22Rv1 (cell line): ENCODE data around the gene LCMT1.
"Not testable (repeated sequence)": the region's sequence is repeated elsewhere in the genome, so short reads cannot be mapped to it uniquely, and the experiment has no call there.

Experiments
- H3K27ac ChIP-seq: fragments of 450-650 bp; 2 replicates; pipeline ENCODE4 v1.5.1; 2017
- CTCF ChIP-seq: fragments of 450-650 bp; IDR thresholded peaks from 2 replicates; pipeline ENCODE4 v1.5.1; 2017; ENCODE audit warnings: mild to moderate bottlenecking
- ZFX ChIP-seq: fragments of 450-650 bp; IDR thresholded peaks from 2 replicates; pipeline ENCODE4 v1.6.1; 2017; ENCODE audit warnings: antibody characterized with exemption, borderline replicate concordance

LCMT1 gene

GRCh38 chr16:25126820-25127232, 15.3 kb downstream of the LCMT1 start:
- TF ChIP-seq CTCF (peak; percentile 73), ZFX (no peak)
- no peak overlapping the region for H3K27ac ChIP-seq

DNA sequence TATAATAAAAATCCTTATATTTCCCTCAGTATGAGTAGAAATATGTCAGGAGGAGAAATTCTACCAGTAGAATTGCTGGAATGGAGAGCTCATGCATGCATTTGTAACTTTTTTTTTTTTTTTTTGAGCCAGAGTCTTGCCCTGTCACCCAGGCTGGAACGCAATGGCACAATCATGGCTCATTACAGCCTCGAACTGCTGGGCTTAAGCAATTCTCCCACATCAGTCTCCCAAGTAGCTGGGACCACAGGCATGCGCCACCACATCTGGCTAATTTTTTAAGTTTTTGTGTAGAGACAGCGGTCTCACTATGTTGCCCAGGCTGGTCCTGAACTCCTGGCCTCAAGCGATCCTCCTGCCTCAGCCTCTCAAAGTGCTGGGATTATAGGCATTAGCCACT, 21.2 kb downstream of the LCMT1 start:
- not testable (repeated sequence) for H3K27ac ChIP-seq

DNA sequence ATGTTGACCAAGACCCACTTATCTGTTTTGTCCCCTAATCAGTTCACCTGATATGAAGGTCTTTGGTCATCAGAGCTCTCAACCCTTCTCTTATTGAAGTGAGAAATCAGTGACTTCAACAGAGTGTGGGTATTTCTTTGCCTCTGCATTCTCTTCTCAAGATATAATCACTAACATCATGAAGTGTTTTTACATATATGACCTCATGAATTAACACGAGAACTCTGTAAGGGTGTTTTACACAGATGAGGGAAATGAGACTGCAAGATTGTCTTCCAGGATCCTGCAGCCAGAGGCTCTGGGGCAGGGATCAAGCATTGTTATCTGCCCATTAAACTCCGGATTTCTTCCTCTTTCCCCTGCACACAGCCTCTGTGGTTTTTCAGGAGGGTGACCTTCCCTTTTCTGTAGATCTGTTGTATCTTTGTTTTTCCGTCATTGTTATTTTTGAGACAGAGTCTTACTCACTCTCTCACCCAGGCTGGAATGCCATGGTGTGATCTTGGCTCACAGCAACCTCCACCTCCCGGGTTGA, 22.7 kb downstream of the LCMT1 start:
- no peak for TF ChIP-seq ZFX
- no peak for TF ChIP-seq CTCF
- H3K27ac ChIP-seq, result no peak overlapping the region

- H3K27ac ChIP-seq, result peak overlapping the region; percentile 58
Observed at GRCh38 chr16:25135254-25135878, 23.8 kb downstream of the LCMT1 start.

DNA sequence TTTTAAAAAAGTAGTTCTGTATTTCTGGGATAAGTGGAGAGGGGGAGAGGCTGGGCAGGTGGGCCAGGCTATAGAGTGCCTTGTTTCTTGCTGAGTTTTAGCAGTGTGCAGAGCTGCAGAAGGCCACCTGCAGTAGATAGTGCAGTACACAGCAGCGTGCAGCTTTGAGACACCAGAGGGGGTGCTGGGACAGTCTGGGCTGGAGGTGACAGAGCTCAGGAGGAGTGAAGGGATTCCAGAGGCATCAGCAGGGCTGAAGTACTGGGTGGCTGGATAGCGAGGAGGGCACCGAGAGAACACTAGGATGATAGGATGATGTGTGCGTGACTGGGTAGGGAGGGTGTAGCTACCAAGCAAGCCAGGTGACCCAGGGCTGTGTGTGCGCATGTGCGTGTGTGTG, 26.6 kb downstream of the LCMT1 start:
- no peak overlapping the region for H3K27ac ChIP-seq
- TF ChIP-seq ZFX (no peak), CTCF (no peak)

More at GRCh38 chr16:25135254-25135878, 23.8 kb downstream of the LCMT1 start:
- TF ChIP-seq CTCF (peak; percentile 49), ZFX (no peak)

GRCh38 chr16:25140459-25140858, 28.9 kb downstream of the LCMT1 start:
- no peak for TF ChIP-seq ZFX
- TF ChIP-seq CTCF, result no peak
- H3K27ac ChIP-seq, result no peak overlapping the region

- H3K27ac ChIP-seq, result no peak overlapping the region
- TF ChIP-seq CTCF, result no peak
- TF ChIP-seq ZFX, result no peak
Observed at GRCh38 chr16:25141648-25142047, 30.1 kb downstream of the LCMT1 start.

DNA sequence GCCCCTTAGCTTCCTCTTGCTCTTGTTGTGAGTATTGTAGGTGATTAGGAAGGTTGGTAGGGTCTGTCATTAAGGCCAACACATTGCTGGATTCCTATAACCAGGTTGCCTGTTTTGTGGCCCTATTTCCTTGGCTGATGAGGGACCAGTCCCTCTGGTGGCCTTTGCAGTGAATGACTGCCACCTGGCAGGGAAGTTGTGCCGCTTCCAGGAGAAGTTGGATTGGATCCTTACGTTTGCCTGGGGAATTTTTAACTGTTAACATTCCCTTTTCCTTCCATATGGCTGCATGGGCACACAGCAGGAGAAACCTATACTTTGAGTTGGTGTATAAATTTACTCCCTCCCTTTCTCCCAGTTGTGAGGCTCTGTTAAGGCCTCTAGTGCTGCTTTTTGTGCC, 32.4 kb downstream of the LCMT1 start:
- H3K27ac ChIP-seq, result no peak overlapping the region
- TF ChIP-seq CTCF, result no peak
- TF ChIP-seq ZFX, result no peak
